Fibroblast of mammary gland (primary cell): ENCODE measurements around the gene HINT3.

Source experiments
- DNase-seq: peaks from one replicate; pipeline ENCODE4 v3.0.0-alpha.2; 2010; ENCODE audit warnings: low read depth
- H3K4me3 ChIP-seq: 2 replicates; pipeline ENCODE4 v1.5.1; 2011; ENCODE audit warnings: low read depth, mild to moderate bottlenecking, low read length, moderate library complexity; ENCODE audit not compliant: control insufficient read depth
- TF ChIP-seq, protein P1 (sequence below): conservative IDR thresholded peaks from 2 replicates; pipeline ENCODE4 v1.5.1; 2011; ENCODE audit warnings: low read depth, low read length, inconsistent platforms; ENCODE audit not compliant: control insufficient read depth, insufficient read depth

The HINT3 gene

DNA sequence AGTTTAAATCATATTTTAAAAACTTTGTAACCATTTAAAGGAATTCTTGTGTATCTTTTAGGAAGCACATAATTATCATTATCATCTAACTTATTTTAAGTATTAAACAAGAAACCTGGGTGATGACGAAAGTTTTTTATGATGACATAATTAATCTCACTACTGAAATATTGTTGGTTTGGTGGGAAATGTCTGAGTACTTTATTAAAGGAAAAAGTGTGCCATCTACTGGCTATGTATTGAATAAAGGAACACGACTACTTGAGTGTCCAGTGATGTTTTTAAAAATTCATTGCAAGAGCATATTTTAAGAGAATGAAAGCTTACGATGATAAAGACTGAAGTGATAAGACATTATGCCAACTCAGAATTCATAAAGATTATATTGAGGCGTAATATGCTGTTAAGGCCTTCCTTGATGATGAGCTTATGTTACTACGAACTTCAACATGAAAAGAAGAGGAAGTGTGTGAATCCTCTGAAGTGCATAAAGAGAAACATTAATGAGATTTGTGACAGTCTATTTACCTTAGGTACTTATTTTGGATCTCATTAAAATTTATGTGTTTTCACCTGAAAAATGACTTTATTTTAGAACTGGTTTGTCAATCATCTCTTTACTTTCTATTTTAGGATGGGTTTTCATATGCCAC is 17.8 kb downstream of the HINT3 start:
- peak; percentile 74 for DNase-seq
- H3K4me3 ChIP-seq, result no peak overlapping the region
- TF ChIP-seq, protein P1, sequence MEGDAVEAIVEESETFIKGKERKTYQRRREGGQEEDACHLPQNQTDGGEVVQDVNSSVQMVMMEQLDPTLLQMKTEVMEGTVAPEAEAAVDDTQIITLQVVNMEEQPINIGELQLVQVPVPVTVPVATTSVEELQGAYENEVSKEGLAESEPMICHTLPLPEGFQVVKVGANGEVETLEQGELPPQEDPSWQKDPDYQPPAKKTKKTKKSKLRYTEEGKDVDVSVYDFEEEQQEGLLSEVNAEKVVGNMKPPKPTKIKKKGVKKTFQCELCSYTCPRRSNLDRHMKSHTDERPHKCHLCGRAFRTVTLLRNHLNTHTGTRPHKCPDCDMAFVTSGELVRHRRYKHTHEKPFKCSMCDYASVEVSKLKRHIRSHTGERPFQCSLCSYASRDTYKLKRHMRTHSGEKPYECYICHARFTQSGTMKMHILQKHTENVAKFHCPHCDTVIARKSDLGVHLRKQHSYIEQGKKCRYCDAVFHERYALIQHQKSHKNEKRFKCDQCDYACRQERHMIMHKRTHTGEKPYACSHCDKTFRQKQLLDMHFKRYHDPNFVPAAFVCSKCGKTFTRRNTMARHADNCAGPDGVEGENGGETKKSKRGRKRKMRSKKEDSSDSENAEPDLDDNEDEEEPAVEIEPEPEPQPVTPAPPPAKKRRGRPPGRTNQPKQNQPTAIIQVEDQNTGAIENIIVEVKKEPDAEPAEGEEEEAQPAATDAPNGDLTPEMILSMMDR, result peak; percentile 48

DNA sequence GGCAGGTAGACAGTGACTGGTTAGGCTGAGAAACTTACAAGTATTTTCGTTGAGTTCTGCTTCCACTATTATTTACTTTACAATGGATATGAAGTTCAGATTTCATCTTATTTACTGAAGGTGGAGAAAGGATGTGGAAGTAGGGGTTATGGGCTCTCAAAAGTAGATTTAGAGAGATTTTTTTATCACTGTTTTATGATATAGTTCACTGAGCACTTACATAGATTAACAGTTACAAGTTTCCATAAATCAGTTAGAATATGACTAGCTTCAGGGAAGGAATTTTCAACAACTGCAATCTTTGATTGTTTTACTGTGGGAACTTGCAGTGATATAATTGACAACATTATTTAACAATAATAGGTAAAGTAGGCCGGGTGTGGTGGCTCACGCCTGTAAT is 22.5 kb downstream of the HINT3 start:
- no peak overlapping the region for H3K4me3 ChIP-seq
- TF ChIP-seq, protein P1, result no peak
- DNase-seq, result no peak

DNA sequence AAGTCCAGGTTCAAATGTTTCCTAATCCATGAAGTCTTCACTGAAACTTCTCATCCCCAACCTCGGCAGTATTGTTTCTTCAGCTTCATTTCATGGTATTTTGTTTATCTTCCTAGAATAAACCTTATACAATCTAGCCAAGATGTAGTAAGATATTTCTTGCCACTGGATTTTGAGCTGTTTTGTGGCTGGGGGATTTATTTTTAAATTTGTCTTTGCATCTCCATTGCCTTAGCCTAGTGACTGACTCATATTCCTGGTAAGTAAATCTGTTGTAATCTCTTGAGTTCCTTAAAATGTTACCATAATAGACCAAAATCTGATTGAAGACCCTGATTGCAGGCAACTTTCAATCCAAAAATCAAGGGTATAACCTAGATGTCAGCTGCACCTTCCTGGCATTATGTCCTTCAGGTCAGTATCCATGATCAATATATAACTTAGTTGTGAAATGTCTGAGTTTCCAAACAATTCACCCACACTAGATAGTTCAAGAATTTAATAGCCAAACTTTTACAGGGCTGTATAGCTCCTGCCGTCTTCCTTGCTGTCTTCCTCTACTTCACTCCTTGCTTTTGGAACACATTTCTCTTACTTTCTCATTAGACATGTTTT is 25.1 kb downstream of the HINT3 start:
- no peak overlapping the region for H3K4me3 ChIP-seq
- no peak for DNase-seq
- TF ChIP-seq, protein P1, result no peak

DNA sequence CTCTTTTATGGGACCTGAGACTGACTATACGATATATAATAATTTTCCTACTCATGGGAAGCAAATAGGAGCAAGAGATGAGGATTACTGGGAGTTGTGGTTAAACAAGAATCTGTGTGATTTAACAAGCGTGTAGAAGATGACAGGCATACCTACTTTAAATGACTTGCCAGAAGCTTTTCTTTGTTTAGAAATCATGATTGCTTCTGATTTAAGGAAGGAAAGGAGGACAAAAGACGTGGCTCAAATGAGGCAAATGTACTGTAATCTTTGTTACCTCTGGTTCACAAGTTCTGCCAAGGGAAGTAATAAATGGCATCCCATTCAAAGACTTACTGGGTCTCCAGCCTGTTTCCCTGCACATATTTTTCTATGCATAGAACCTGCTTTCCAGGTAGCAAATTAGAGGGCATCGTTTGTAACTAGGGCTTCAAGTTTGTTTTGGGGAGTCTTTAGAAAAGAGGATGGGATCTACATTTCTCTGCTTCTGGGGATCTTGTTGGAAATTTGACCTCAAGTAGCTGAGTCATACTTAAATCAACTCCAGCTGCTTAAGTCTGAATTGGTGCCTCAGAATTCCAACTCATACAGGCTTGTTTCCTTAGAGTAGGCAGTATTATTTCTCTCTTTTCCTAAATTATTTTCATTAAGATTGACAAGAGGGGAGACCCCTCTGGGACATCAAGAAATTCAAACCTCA is 26.8 kb downstream of the HINT3 start:
- DNase-seq, result peak; percentile 90
- no peak overlapping the region for H3K4me3 ChIP-seq
- TF ChIP-seq, protein P1, result no peak

DNA sequence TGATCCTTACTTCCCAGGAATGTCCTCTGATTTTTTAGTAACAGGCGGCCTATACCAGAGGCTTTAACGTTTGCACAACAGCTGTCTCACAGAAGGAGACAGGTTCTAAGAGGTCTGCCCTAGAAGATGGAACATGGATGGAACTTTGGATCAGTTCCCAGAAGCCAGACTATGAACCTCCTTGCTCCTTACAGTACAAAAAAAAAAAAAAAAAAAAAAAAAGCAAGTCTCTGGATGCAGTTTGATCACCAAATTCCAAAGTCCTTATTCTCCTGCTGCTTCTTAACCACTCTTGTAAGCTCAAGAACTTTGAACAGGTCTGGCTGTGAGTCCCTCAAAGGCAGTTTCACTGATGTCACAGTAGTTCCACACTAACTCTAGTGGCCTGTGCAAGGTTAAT is 27.7 kb downstream of the HINT3 start:
- TF ChIP-seq, protein P1, result no peak
- H3K4me3 ChIP-seq, result no peak overlapping the region
- peak; percentile 88 for DNase-seq

DNA sequence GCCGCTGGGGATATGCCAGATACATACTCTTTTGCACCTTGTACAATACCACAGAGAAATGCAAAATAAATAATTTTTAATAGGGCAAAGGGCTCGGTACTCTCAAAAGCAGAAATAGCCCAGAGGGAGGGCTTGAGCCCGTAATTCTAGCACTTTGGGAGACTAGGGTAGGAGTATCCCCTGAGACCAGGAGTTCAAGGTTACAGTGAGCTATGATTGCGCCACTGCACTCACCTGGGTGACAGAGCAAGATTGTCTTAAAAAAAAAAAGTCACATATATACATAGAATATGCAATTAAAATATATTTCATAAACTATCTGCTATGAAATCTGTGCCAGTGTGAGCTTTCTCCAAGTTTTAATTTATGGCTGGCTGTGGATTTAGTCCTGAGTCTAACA is 29.0 kb downstream of the HINT3 start:
- DNase-seq, result no peak
- peak overlapping the region; percentile 96 for H3K4me3 ChIP-seq
- TF ChIP-seq, protein P1, result no peak
